Lung (tissue), 12 donors: ENCODE measurements around the gene RAP1GAP2. TPM values are rescaled to one million over a fixed set of nuclear protein-coding genes. Genes with fewer than 3 reads are reported as not detected.

Source experiments
- ATAC-seq: fragments of 200-7000 bp; cut with Tn5 transposase; one replicate; pipeline ENCODE4 v1.9.1; 2020; ENCODE audit warnings: moderate number of reproducible peaks; ENCODE audit not compliant: insufficient read depth, low FRiP score
- DNase-seq, 3 donors: peaks; one replicate each; pipeline ENCODE4 v3.0.0-alpha.2; 2013 to 2017
- H3K27ac ChIP-seq, 2 donors: one replicate each; pipeline ENCODE4 v1.5.1; 2013; ENCODE audit warnings: mild to moderate bottlenecking in 2 of 2, moderate library complexity in 2 of 2, control low read depth in 1 of 2, inconsistent platforms in 1 of 2, low read depth in 1 of 2, low read length in 1 of 2
- H3K27me3 ChIP-seq, 3 donors: one replicate each; pipeline ENCODE4 v1.5.1; 2013; ENCODE audit warnings: low read length in 2 of 3; ENCODE audit not compliant: control insufficient read depth in 3 of 3, insufficient read depth in 3 of 3
- H3K36me3 ChIP-seq, 4 donors: one replicate each; pipeline ENCODE4 v1.5.1; 2013; ENCODE audit warnings: low read length in 4 of 4, mild to moderate bottlenecking in 1 of 4, moderate library complexity in 1 of 4; ENCODE audit not compliant: control insufficient read depth in 4 of 4, insufficient read depth in 4 of 4
- H3K4me1 ChIP-seq, 5 donors: one replicate each; pipeline ENCODE4 v1.5.1; 2013; ENCODE audit warnings: low read length in 5 of 5, mild to moderate bottlenecking in 2 of 5, moderate library complexity in 1 of 5; ENCODE audit not compliant: control insufficient read depth in 5 of 5, insufficient read depth in 5 of 5
- H3K4me3 ChIP-seq: one replicate; pipeline ENCODE4 v1.5.1; 2013; ENCODE audit warnings: mild to moderate bottlenecking, control low read depth, moderate library complexity
- H3K9ac ChIP-seq, 2 donors: one replicate each; pipeline ENCODE4 v1.5.1; 2013; ENCODE audit warnings: low read length in 2 of 2, control low read depth in 1 of 2; ENCODE audit not compliant: insufficient read depth in 1 of 2
- H3K9me3 ChIP-seq, 4 donors: one replicate each; pipeline ENCODE4 v1.5.1; 2013; ENCODE audit warnings: low read length in 3 of 4, mild to moderate bottlenecking in 1 of 4, moderate library complexity in 1 of 4; ENCODE audit not compliant: control insufficient read depth in 4 of 4, insufficient read depth in 3 of 4
- WGBS, 2 donors: extraction: QIAGEN DNeasy Blood & Tissue Kit; methylation state at CpG; one replicate each; pipeline ENCODE4 v1.1.7; 2013; 5-methylcytosine and 5-hydroxymethylcytosine counted together
- polyA plus RNA-seq, 2 donors: library from polyadenylated mRNA; stranded (reverse); fragments of 200-250 nt; gene quantifications; one replicate each; pipeline ENCODE4 v1.2.1, GENCODE V29; 2013
- total RNA-seq, 2 donors: library from RNA; depleted of rRNA in 1 of 2; stranded (reverse); fragments of >200 nt in 1 of 2; gene quantifications; one replicate each; pipeline ENCODE4 v1.2.1, GENCODE V29; 2014 to 2021
- TF ChIP-seq, protein P1 (sequence below): IDR thresholded peaks from 2 replicates; pipeline ENCODE4 v1.5.1; 2012; ENCODE audit warnings: mild to moderate bottlenecking; ENCODE audit errors: control extremely low read depth, extremely low read depth
- donor health status: control.
- donor health status: control.
- donor health status: Bipolar disorder and iron deficiency.
- donor health status: healthy.
- donor health status: DM: yes; HTN: yes; CAD: no.

The RAP1GAP2 gene
- total and polyA plus RNA-seq, 4 donors, result 5.3 to 16.7 (median 6.0) TPM

- Histone ChIP-seq H3K9me3 (peaks cover 0 to 4% (median 0%) of the 10 kb centered on the region in 4 donors), H3K4me3 (no peak overlapping the region), H3K4me1 (peaks cover 0 to 3% (median 0%) of the 10 kb centered on the region in 5 donors), H3K9ac (no peak overlapping the region), H3K27ac (no peak overlapping the region), H3K36me3 (peaks cover 0 to 6% (median 0%) of the 10 kb centered on the region in 4 donors), H3K27me3 (no peaks in the 10 kb centered on the region)
- TF ChIP-seq, protein P1, sequence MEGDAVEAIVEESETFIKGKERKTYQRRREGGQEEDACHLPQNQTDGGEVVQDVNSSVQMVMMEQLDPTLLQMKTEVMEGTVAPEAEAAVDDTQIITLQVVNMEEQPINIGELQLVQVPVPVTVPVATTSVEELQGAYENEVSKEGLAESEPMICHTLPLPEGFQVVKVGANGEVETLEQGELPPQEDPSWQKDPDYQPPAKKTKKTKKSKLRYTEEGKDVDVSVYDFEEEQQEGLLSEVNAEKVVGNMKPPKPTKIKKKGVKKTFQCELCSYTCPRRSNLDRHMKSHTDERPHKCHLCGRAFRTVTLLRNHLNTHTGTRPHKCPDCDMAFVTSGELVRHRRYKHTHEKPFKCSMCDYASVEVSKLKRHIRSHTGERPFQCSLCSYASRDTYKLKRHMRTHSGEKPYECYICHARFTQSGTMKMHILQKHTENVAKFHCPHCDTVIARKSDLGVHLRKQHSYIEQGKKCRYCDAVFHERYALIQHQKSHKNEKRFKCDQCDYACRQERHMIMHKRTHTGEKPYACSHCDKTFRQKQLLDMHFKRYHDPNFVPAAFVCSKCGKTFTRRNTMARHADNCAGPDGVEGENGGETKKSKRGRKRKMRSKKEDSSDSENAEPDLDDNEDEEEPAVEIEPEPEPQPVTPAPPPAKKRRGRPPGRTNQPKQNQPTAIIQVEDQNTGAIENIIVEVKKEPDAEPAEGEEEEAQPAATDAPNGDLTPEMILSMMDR, result no peak
- 90 to 98% methylated on average over 17 of the region's 17 CpGs for WGBS, 2 donors
- DNase-seq, result no peak
- ATAC-seq, result no peak
These were observed 229.3 kb downstream of the RAP1GAP2 start for GRCh38 chr17:3025421-3026124.

DNA sequence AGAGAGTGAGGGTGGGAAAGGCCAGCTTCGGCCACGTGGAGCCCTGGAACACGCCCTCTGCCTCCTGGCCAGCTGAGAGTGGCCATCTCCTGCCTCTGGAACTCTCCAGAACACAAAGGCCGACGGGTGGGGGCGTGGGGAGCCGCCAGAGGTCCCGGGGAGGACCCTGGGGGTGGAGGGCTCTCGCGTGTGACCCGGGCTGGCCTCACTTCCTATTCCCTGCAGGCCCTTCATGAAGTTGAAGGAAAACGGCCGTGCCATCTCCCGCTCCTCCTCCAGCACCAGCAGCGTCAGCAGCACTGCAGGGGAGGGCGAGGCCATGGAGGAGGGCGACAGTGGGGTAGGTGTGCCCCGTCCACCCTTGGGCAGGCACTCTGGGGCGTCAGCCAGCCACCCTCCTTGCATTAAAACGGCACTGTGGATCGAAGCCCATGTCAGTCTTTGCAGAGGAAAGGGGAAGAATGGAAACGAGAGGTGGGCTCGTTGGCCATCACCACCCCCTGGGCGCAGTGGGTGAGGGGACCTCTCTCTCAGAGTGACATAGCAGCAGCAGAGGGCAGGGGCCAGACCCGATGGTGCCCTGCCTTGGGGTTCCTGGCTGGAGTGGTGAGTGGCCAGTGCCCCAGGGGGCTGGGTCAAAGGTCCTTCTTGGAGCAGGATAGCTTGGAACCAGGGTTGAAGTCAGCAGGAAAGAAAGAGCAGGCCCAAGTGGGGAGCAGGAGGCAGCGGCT, 230.1 kb downstream of the RAP1GAP2 start:
- Histone ChIP-seq H3K9me3 (peaks cover 0 to 4% (median 0%) of the 10 kb centered on the region in 4 donors), H3K27me3 (no peaks in the 10 kb centered on the region), H3K9ac (no peak overlapping the region), H3K36me3 (peaks cover 0 to 7% (median 0%) of the 10 kb centered on the region in 4 donors), H3K4me3 (no peak overlapping the region), H3K4me1 (peaks cover 0 to 4% (median 0%) of the 10 kb centered on the region in 5 donors), H3K27ac (no peak overlapping the region)
- WGBS, 2 donors, result 83 to 89% methylated on average over 26 of the region's 26 CpGs
- DNase-seq (no peak), ATAC-seq (no peak)
- TF ChIP-seq, protein P1, result no peak

GRCh38 chr17:3026856-3027751, 230.9 kb downstream of the RAP1GAP2 start:
- Histone ChIP-seq H3K36me3 (peaks cover 0 to 7% (median 0%) of the 10 kb centered on the region in 4 donors), H3K9me3 (peaks cover 0 to 4% (median 0%) of the 10 kb centered on the region in 4 donors), H3K4me3 (no peak overlapping the region), H3K27me3 (no peaks in the 10 kb centered on the region), H3K9ac (no peak overlapping the region), H3K4me1 (peaks cover 0 to 4% (median 0%) of the 10 kb centered on the region in 5 donors), H3K27ac (no peak overlapping the region)
- TF ChIP-seq, protein P1, result no peak
- 85 to 93% methylated on average over 31 of the region's 31 CpGs for WGBS, 2 donors
- ATAC-seq, result no peak
- peak in 1 of 3 donors; percentile 12 for DNase-seq
